AG09309 (cell line): ENCODE results near the gene MTOR.

Experiments used
- DNase-seq: peaks from one replicate; pipeline ENCODE4 v3.0.0-alpha.2; 2010; ENCODE audit warnings: low read depth
- H3K4me3 ChIP-seq: 2 replicates; pipeline ENCODE4 v1.5.1; 2011; ENCODE audit warnings: mild to moderate bottlenecking, low read depth, low read length, moderate library complexity; ENCODE audit not compliant: control insufficient read depth
- TF ChIP-seq, protein P1 (sequence below): IDR thresholded peaks from 2 replicates; pipeline ENCODE4 v1.5.1; 2011; ENCODE audit warnings: mild to moderate bottlenecking, low read depth, low read length, inconsistent platforms; ENCODE audit not compliant: insufficient read depth, control insufficient read depth; ENCODE audit errors: missing control alignments

Gene MTOR

DNA sequence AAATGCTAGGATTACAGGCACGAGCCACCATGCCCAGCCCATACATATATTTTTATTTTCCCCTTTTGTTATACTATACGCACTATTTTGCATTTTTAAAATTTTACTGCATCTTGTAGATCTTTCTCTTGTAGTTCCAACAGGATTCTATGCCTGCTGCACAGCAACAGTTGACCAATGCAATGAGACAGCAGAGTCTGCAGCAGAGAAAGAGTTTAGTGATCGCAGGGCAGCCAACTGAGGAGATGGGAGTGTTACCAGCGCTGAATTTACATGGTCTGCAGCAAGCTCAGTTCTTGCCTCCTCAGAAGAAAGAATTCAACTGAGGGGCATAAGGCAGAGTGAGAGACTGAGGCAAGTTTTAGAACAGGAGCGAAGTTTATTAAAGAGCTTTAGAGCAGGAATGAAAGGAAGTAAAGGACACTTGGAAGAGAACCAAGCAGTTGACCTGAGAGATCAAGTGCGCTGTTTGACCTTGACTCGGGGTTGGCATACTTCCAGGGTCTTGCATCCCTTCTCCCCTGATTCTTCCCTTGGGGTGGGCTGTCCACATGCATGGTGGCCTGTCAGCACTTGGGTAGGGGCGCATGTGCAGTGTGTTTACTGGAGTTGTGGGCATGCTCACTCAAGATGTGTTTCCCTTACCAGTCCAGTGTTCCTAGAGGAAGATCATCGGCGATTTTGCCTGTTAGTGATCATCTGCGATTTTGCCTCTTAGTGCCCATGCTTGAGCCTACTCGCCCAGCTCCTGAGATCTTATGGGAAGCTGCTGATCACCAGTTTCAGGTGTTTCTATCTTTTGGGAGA, 4.1 kb upstream of the MTOR start:
- TF ChIP-seq, protein P1, sequence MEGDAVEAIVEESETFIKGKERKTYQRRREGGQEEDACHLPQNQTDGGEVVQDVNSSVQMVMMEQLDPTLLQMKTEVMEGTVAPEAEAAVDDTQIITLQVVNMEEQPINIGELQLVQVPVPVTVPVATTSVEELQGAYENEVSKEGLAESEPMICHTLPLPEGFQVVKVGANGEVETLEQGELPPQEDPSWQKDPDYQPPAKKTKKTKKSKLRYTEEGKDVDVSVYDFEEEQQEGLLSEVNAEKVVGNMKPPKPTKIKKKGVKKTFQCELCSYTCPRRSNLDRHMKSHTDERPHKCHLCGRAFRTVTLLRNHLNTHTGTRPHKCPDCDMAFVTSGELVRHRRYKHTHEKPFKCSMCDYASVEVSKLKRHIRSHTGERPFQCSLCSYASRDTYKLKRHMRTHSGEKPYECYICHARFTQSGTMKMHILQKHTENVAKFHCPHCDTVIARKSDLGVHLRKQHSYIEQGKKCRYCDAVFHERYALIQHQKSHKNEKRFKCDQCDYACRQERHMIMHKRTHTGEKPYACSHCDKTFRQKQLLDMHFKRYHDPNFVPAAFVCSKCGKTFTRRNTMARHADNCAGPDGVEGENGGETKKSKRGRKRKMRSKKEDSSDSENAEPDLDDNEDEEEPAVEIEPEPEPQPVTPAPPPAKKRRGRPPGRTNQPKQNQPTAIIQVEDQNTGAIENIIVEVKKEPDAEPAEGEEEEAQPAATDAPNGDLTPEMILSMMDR, result no peak
- no peak for DNase-seq
- no peak overlapping the region for H3K4me3 ChIP-seq

DNA sequence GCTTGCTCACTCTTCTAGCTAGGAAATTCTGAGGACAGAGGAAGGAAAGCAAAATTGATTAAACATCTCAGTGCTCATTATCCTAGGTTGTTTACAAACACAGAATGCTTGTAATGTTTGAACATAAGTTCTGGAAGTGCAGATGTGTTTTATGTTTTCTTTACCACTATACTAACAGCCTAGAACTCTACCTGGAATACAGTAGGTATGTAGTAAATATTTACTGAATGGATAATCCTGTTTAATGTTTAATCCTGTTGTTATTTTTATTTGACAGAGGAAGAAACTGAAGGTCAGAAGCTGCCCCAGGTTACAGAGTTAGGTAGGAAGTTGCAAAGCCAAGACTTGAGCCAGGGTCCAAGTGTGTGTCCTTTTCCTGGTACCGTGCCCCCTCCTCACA, 6.1 kb downstream of the MTOR start:
- TF ChIP-seq, protein P1, result no peak
- no peak for DNase-seq
- no peak overlapping the region for H3K4me3 ChIP-seq

DNA sequence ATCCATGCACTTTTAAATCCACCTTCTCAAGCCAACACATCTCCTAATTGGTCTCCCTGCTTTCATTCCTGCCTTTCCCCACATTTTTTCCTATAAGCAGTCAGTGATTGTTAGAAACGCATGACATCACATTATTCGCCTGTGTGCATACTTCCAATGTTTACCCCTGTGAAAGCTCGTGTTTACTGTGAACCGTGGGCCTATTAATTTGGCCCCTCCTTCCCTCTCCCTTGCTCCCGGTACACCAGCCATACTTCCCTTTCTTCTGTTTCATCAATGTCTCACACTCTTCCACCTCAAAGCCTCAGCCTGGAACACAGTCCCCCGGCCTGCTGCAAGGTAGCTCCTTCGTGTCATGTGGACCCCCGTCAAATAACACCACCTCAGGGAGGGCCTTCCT, 9.1 kb downstream of the MTOR start:
- H3K4me3 ChIP-seq, result no peak overlapping the region
- no peak for DNase-seq
- TF ChIP-seq, protein P1, result no peak

DNA sequence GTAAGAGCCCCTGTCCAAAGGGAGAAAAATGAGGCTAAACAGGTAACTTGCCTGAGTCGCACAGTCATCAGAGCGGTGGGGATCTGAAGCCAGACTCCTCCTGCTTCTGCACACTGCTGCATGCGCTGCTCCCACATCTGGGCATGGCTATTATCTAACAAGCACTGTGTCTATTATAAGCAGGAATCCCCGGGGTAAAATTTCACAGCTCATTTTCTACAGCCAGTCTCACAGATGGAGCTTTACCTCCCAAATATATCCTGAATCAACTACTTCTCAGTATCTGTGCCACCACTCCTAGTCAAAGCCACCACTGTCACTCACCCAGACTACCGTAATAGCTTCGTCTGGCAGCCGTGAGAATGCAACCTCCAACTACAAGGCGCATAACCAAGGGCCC, 9.8 kb downstream of the MTOR start:
- TF ChIP-seq, protein P1, result no peak
- H3K4me3 ChIP-seq, result no peak overlapping the region
- no peak for DNase-seq

DNA sequence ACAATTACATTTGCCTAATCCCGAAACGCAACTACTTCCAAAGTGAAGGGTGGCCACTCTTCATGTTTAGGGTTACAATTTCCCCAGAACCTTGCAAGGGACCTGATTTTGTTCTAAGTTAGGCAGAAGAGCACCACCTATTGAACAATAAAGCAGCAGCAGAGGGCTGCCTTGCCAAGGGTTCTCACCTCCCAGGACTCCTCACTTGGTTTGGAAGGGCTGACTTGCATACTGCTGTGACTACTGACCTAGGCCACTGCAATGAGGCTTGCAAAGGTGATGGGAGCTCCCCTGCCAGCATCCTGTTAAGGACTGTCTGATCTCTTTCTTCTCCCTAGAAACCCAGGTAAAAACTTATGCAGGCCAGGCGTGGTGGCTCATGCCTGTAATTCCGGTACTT, 14.2 kb downstream of the MTOR start:
- no peak for DNase-seq
- TF ChIP-seq, protein P1, result no peak
- no peak overlapping the region for H3K4me3 ChIP-seq

DNA sequence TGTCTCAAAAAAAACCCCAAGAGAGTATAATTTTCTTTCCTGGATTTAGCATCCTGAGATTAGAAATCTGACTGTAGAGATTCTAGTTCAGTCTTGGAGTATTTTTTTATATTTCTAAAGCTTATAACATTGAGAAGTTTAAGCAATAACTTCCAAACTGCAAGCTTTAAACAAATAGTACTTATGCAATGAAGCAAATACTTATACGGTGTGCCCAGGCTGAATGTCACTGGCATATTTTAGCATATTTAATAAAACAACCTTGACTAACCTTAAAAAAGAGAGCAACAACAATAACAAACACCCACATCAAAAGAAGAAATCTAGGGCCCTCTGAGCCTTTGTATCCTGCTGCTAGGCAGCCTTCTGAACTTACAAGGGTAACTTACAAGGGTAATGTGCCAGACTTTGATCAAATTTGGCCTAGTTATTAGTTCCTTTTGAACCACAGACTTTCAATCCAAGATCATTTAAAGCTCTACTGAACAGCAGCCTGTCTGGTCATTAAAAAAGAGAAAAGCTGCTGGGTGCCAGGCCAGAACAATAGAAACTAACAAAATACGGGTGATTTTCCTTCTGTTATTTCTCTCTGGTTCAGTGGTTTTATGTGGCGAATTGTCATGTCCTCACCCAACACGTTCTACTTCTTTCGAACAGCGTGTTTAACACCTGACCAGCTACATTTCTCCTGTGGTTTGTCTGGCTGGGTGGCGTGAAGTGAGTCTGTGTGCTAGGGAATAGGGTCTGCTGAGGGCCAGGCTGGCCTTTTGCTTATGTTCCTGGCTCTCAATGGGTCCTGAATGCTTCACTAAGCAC, 16.2 kb downstream of the MTOR start:
- DNase-seq, result no peak
- H3K4me3 ChIP-seq, result no peak overlapping the region
- TF ChIP-seq, protein P1, result no peak
